HG02870 (cell line): Measurements from ENCODE around the gene SERPINB13.
"Not testable (repeated sequence)": the region's sequence is repeated elsewhere in the genome, so short reads cannot be mapped to it uniquely, and the experiment has no call there.

Source experiments
- ATAC-seq: cut with Tn5 transposase; IDR thresholded peaks from one replicate; pipeline ENCODE4 v1.9.1; 2021; ENCODE audit warnings: mild to moderate bottlenecking, moderate library complexity; ENCODE audit not compliant: unreplicated experiment

SERPINB13 gene

GRCh38 chr18:63644694-63645093 lies 57.6 kb downstream of the SERPINB13 start:
- not testable (repeated sequence) for ATAC-seq

- ATAC-seq, result no peak
Measured at GRCh38 chr18:63646936-63647335, 59.8 kb downstream of the SERPINB13 start.

- ATAC-seq, result no peak
Measured at GRCh38 chr18:63648241-63648640, 61.1 kb downstream of the SERPINB13 start.
